GM19468 (cell line): ENCODE measurements around the gene SRXN1.

ENCODE experiments used
- ATAC-seq: cut with Tn5 transposase; IDR thresholded peaks from one replicate; pipeline ENCODE4 v1.9.1; 2021; ENCODE audit warnings: mild to moderate bottlenecking, moderate library complexity, moderate number of reproducible peaks; ENCODE audit not compliant: unreplicated experiment; ENCODE audit errors: extremely low read depth

SRXN1 gene

DNA sequence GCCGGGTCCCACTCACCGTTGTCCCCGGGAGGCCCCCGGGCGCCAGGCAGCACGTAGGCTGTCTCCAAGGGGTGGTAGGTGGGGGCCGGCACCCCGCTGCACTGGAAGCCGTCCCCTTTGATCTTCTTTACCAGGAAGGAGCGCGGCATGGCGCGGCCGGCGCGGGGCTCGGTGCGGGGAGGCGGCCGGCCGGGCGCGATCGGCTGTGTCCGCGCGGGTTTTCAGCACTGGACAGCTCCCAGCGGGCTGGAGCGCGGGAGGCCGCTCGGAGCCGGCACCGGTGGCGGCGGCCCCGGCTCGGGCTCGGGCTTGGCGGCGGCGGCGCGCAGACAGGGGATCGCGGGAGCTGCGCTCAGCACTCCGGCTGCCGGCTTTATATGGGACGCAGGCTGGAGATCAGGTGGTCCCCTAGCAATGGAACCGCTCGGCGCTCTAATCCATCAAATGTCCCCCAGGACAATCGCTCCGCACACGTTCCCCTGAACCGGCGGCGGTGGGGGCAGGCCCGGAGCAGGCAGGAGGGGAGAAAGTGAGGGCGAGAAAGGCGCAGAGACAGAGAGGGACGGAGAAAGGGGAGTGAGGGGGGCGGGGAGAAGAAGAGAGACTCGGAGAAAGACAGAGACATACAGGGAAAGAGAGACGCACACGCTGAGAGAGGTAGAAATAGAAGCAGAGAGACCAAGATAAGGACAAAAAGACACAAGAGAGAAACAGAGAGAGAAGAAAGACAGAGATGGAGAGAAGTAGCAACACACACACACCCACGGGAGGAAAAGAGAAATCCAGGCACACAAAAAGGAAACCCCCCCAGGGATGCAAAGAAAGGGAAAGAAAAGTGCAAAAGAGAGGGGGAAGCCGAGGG is 22.7 kb upstream of the SRXN1 start, which contains the start of gene SCRT2:
TSS of gene SCRT2 (minus strand) at position 350 of the 862 bp plus-strand sequence. CDS start at position 149, 201 bp downstream.
- ATAC-seq: no peak

DNA sequence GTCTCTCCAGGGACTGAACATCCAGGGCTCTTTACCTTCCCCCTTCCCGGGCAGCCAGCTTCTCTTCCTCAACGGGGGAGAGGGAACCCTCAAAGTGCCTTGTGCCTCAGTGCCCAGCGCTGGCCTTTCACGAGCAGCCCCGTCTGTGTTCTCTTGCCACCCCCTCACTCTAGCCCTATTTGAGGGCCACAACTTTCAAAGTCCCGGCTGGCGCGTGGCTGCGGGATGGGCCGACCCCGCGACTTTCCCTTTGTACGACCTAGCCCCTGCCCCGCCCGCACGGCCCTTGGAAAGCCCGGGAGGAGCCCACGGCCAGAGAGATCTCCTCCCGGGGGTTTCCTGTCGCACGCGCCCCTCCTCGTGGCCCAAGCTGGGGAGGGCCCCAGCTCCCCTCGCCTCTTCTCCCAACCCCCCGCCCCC is 22.0 kb upstream of the SRXN1 start:
- ATAC-seq: no peak

DNA sequence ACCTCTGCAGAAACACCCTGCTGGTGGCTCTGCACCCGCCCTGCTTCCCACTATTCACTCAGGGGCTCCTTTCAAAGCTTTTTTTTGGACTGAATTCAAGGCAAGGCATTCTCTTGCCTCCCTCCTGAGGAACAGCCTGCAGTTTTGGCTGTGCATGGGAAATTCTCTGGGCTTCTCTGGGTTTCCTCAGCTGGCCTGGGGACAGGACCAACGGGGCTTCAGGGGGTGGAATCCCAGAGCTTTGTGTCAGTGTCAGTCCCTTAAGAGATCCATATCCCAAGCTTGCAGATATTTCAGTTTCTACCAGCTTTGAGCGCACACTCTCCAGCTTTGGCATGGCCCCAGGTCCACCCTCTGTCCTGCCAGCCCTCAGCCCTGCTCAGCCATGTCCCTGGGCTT is 20.6 kb upstream of the SRXN1 start:
- no peak for ATAC-seq

DNA sequence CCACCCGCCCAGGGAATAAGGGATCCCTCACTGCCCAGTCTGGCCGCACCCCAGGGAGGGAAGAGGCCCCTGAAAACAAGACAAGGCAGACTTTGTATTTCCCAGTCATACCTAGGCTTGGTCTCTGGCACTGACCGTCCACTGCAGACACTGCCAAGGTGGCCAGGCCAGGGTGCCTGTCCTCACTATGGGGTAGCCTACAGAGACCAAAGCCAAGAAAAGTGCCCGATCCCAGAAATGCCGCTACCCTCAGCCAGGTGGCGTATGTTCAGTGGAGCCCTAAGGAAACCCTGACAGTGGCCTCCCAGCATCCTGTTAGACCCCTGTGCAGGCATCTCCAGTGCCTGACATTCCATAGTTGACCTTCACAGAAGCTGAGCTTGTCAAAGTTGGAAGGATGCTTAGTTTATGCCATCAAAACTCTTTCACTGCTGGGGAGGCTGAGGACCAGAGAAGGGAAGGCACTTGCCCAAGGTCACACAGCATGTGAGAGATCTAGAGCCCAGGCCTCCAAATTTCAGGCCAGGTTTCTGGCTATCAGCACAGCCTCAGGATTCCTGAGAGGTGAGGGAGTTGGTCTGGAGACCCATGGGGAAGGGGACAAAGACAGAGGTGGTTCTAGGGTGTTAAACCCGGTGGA is 20.1 kb upstream of the SRXN1 start:
- no peak for ATAC-seq

DNA sequence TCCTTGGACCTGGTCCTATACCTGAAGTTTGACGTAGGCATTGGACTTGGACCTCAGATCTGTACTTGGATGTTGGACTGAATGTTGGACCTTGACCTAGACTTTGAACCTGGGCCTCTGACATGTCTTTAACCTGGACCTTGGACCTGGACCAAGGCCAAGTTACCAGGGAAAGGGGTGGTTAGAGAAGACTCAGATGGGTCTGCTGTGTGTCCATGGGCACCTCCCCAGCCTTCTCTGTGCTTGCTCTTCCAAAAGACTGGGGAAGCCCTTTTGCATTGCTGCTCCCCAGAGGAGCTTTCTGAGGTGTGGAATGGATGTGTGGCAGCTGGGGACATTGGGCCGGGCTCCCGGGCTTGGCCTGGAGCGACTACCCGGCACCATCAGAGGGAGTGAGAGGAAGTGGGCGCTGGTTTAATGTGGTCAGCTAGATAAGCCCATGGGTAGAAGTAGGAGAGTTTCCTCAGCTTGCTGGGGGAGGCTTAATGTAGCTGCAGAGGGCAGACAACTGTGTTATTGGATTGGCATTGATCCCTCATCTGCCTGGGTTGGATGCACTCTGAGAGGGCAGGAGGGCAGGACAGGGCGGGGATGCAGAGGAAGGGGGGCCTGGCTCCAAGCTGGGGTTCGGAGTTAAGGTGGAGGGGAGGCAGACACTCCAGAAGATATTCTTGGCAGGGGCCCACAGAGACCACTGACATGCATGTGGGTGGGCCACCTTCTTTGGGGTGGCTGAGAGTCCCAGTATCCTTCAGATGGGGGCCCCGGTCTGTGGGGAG is 18.4 kb upstream of the SRXN1 start:
- ATAC-seq: no peak

DNA sequence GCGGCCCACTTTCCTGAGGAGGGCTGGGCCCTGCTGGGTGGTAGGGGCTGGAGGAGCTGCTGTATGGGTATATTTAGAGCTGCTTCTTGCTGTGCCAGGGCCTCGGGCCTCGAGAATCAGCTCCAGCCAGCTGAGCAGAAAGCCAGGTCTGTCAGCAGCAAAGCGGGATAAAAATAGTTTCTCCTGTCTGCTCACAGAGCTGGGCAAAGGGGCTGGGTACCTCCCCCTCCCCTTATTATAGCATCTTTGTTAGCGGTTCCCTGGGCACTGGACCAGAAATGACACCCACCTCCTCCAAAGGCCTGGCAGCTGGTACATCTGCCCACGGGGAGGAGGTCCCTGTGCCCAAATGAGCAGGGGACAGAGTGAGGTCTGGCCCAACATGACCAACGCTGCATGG is 16.6 kb upstream of the SRXN1 start:
- ATAC-seq: no peak

DNA sequence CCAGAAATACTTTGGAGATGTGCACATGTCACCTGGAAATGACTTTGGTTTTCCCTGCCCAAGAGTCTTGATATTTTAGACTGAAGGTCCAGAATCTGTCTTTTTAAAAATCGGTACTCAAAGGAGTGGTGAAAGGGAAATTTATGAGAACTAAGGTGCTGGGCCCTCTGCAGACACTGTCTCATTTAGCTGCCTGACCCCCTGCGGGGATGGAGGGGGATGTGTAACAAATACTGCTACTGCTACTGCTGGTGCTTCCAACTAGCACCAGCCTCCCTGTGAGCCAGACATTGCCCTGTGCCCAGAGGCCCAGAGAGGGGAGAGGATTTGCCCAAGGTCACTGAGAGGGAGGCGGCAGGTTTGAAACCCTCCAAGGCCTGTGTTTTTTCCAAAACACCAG is 15.6 kb upstream of the SRXN1 start:
- no peak for ATAC-seq

DNA sequence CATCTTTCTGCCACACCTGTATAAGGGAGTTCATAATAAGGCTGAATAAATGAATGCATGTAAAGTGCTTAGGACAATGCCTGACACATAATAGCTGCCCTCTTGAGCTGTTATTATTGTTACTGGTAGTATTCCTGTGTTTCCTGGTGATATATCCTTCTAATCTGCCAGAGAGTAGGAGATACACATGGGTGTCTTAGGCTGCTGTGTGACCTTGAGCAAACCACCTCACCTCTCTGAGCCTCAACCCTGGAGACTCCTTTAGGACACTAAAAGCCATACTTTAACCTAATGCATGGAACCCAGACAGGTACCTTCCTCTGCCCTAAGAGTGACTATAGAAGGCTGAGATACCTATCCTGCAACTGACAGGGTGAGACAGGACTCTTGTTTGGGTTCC is 15.1 kb upstream of the SRXN1 start:
- ATAC-seq: no peak

DNA sequence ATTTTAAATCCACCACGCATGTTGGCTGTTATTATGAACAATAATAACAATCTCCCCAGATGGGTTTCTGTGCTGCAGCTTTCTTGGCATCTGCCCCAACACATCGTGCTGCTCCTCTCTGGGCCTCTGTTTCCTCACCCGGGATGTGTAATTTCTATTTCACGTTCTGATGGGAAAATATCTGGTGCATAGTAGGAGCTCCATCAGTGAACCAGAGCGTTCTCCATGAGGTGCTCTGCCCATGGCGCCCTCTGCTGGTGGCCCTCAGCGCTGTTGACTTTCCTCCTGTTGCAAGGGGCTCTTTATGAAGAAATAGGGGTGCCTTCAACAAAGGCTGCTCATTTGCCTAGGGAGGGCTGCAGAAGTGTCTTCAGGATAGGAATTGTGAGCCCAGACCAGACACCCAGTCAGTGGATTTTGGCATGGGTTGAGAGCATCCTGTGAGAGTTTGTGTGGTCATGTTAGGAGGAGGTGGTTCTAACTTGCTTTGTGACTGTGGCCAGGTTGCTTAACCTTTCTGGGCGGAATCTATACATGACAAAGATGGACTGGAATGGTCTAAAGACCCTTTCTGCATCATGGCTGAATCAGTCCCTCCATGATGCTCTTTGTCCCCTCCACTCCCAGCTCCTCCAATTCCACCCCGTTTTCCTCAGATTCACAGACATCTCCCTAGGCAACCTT is 14.5 kb upstream of the SRXN1 start:
- no peak for ATAC-seq

DNA sequence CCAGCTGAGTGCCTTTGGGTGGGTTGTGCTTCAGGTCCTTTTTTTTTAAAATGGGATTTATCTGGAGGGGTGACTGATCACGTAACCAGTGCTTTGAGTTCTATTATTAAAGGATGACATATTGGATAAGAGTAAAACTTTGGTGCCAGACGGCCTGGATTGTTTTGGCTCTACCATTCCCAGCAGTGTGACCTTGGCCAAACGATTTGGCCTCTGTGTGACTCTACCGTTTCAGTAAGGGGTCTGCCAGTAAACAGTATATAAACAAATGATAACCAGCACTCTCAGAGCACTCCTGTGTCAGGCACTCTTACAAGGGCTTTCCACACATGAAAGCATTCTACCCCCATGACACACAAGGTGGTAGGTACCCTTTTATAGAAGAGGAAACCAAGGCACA is 13.9 kb upstream of the SRXN1 start:
- ATAC-seq: no peak

DNA sequence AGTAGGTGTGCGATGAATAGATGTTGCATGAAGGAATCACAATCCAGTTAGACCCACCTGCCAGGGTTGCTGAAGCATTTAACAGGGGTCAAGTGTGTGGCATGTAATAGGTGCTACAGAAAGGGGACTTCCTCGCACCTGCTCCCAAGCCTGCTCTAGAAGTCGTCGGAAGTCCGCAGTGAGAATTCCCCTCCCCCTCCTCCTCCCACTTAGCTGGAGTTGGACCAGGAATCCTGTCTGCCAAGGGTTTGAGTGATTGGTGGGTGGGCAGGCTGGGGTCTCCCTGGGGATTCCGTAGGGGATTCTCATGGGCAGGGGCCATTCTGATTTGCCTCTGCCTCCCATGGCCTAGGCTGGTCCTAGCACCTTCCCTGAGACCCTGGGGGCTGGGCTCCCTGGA is 12.3 kb upstream of the SRXN1 start:
- no peak for ATAC-seq

DNA sequence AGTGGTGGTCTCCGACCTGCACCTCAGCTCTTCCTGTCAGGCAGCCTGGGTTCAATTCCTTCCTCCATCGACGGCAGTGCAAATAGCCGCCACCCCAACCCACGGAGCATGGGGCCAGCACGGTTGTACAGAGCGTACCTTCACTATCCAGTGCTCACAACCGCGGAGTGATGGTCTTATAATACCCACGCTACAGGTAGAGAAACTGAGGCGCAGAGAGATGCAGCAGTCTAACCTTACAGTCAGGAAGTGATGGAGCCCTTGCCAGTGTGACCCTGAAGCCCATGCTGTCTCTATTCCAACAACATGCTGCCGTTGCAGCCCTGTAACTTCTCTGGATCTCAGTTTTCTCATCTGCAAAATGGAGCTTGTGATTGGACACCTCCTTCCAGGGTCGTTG is 11.6 kb upstream of the SRXN1 start:
- no peak for ATAC-seq

DNA sequence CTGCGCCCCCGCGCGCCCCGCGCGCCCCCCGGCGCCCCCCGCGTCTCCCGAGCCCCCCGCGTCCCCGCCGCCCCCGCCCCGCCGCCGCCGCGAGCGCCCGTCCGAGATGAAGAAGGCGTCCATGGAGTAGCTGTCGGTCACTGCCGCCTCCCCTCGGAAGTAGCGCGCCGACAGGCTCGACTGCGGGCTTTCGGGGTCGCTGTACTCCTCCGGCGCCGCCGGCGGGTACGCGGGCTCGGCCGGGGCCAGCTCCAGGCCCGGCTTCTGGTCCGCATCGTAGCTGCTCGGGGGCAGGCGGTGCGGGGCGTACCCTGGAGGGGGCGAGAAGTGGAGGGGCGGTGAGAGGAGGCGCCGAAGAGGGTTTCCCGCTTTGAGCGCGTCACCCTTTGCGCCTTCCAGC is 11.2 kb upstream of the SRXN1 start:
- no peak for ATAC-seq

DNA sequence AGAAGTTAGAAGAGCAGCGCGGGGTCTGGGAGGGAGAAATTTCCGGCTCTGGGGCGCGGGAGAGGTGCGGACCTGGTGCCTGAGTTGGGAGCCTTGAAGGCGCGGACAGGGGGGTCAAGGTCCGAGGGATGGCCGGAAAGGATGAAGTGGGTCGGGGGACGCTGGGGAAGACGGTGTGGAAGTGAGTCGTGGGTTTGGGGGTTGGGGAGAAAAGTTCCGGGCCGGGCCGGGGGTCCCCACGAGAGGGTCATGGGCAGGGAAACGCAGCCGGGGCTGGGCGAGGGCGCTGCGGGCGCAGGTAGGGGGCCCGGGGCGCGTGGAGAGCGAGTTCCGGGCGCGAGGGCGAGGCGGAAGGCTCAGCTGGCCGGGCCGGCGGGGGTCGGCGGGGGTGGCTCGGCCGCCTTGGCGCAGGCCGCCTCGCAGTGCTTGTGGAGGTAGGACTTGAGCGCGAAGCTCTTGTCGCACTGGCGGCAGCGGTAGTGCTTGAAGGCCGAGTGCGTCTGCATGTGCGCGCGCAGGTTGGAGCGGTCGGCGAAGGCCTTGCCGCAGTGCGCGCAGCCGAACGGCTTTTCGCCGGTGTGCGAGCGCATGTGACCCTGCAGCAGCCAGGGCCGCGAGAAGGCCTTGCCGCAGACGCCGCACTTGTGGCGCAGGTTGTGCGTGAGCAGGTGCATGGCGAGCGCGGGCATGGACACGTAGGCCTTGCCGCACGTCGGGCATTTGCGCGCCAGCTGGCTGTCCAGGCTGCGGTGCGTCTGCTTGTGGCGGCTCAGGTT is 10.5 kb upstream of the SRXN1 start:
- no peak for ATAC-seq

DNA sequence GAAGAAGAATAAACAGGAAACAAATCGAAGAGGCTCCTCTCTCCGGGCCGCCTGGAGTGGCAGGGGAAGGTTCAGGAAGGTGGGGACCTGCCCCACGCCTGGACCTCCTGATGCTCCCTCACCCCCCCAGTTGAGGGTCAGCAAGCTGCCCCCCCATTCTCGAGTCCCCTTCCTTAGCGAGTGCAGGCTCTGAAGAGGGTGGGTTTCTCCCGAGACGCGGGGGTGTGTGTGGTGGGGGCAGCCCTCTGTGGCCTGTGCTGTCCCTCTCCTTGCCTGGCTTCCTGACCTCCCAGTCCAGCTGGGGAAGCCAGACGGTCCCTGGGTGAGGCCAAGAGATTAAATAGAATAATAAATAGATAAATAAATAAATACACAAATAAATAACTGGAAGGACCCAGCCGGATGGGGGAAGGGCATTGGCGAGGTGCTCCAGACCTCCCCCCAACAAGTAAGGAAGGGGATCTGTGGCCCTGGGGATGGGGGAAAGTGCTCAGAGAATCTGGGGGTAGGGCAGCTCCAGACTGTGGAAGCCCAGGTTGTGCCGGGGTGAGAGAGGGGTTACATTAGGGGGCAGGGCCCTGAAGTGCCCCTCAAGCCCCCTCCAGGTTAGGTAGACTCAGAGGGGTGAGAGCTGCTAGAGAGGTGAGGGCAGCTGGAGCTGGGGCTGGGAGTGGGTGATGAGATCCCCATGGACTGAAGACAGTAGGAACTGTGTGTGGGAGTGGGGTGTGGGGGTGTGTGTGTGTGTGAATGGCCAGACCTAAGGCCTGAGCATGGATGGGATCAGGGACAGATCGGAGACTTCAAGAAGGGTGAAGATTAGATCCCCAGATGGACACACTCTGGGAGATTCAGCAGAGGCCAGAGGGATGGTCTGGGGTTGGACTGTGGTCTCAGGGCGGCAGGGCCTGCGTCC is 9.5 kb upstream of the SRXN1 start:
- ATAC-seq: no peak

DNA sequence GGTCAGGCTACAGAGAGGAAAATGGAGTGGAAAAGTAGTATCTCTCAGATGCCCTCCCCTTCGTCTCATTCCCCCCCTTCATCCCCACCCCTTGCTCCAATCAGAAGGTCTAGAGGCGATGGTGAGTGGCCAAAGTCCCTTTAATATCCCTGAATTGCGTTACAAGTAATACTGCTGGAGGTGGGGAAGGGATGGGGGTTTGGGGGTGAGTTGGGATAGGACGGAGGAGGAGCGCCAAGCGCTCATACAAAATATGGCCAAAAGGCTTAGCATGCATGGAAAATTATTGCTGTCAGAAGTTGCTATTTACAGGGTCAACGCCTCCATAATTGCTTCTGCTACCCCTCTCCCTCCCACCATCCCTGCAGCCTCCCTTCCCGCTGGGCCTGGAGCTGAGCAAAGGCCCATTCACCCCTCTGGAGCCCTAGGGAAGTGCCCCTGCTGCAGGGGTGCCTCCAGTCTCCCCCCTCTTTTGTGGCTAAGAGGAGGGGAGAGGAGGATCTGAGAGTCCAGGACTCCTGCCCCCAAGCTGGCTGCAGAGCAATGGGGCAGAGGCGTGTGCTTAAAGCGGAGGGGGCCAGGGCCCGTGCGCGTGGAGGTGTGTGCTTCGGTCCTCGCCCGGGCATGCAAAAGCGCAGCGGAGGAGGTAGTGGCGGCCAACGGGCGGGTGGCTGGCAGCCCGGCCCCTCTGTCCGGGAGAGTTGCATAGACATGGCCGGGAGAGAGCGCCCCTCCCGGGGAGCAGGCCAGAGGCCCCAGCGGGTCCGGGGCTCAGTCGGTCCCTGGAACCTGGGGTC is 8.7 kb upstream of the SRXN1 start:
- ATAC-seq: no peak

DNA sequence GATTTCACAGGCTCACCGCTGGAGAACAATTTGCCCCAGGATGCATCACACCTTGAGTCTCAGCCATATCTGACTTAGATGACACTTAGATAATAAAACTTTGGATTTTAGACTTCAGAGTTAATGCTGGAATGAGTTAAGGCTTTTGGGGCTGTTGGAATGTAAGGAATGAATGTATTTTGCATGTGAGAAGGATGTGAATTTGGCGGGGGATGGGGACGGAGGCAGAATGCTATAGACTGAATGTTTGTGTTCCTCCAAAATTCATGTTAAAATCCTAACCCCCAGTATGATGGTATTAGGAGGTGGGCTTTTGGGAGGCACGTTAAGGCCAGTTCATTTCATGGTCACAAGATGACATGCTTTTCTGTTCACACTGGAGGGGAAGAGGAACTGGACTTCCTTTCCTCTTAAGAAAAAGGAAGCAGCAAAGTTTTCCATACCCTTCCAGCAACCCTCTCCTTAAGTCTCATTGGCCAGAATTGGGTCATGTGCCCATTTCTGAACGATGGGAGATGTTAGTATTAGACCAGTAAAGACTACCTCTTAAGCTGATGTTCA is 5.8 kb upstream of the SRXN1 start:
- no peak for ATAC-seq

DNA sequence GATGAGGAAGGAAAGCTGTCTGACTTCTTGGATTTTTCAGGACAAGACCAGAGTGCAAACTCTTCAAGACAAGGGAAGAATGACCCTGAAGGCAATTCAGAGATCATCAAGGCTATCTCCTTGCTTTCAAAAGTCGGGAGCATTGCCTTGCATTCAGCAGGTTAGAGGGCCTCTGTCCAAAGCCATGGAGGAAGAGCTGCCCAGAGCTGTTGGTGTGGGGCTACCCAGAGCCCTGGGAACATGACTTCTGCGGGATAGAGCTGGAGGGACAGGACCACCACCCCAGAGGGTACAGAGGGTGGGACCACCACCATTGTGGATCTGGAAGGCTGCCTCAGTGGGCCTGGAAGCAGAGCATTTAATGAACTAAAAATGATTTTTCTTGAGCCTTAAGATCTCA is 5.2 kb upstream of the SRXN1 start:
- no peak for ATAC-seq
